GM19043 (cell line): ENCODE data around the gene ACSBG1.
A peak's percentile ranks its signal among the peaks of the same experiment; 100 is the strongest.
"Not testable (repeated sequence)": the region's sequence is repeated elsewhere in the genome, so short reads cannot be mapped to it uniquely, and the experiment has no call there.

ENCODE experiments used
- ATAC-seq: cut with Tn5 transposase; IDR thresholded peaks from one replicate; pipeline ENCODE4 v1.9.1; 2021; ENCODE audit warnings: low read depth; ENCODE audit not compliant: unreplicated experiment

Gene ACSBG1

GRCh38 chr15:78171864-78172472, 62.4 kb downstream of the ACSBG1 start:
- no peak for ATAC-seq

- ATAC-seq: peak; percentile 60
Measured at GRCh38 chr15:78170848-78171773, 63.3 kb downstream of the ACSBG1 start.

- no peak for ATAC-seq
Measured at GRCh38 chr15:78168608-78169007, 65.8 kb downstream of the ACSBG1 start.

GRCh38 chr15:78167227-78167888, 67.0 kb downstream of the ACSBG1 start:
- ATAC-seq: peak; percentile 75

GRCh38 chr15:78164010-78164409, 70.4 kb downstream of the ACSBG1 start:
- no peak for ATAC-seq

- no peak for ATAC-seq
Measured at GRCh38 chr15:78162038-78162437, 72.3 kb downstream of the ACSBG1 start.

GRCh38 chr15:78159395-78159794, 75.0 kb downstream of the ACSBG1 start:
- ATAC-seq: no peak

- ATAC-seq: no peak
Measured at GRCh38 chr15:78157203-78157602, 77.2 kb downstream of the ACSBG1 start.

- ATAC-seq: no peak
Measured at GRCh38 chr15:78156653-78157052, 77.7 kb downstream of the ACSBG1 start.

- no peak for ATAC-seq
Measured at GRCh38 chr15:78155355-78155939, 78.9 kb downstream of the ACSBG1 start.

GRCh38 chr15:78154955-78155354, 79.4 kb downstream of the ACSBG1 start:
- no peak for ATAC-seq

GRCh38 chr15:78151075-78151474, 83.3 kb downstream of the ACSBG1 start:
- ATAC-seq: not testable (repeated sequence)

GRCh38 chr15:78149805-78150751, 84.3 kb downstream of the ACSBG1 start:
- ATAC-seq: peak; percentile 7

- peak; percentile 75 for ATAC-seq
Measured at GRCh38 chr15:78149068-78149804, 85.1 kb downstream of the ACSBG1 start, which contains the start of gene IDH3A. IDH3A (plus strand) TSS chr15:78149362; CDS start chr15:78149404, 42 bp downstream.

- peak; percentile 12 for ATAC-seq
Measured at GRCh38 chr15:78148392-78149067, 85.8 kb downstream of the ACSBG1 start.

GRCh38 chr15:78147566-78147965, 86.8 kb downstream of the ACSBG1 start:
- no peak for ATAC-seq

- ATAC-seq: no peak
Measured at GRCh38 chr15:78146425-78147154, 87.8 kb downstream of the ACSBG1 start.

- no peak for ATAC-seq
Measured at GRCh38 chr15:78142332-78142731, 92.0 kb downstream of the ACSBG1 start.
